ENCODE results near the gene LRP1-AS. TPM values are rescaled to one million over a fixed set of nuclear protein-coding genes. Genes with fewer than 3 reads are reported as not detected.

The LRP1-AS gene
- polyA plus RNA-seq, 1 donor (not counting 4 experiments of a cell fraction or from before 2014, with no cell fraction given) = not detected

GRCh38 chr12:57149245-57149900, 2.0 kb upstream of the LRP1-AS start:
- Histone ChIP-seq H4K20me1 (ENCODE audit: control insufficient read depth, extremely low read depth, insufficient read depth, low read length) (no peaks in the 10 kb centered on the region), H3K4me1 (ENCODE audit: control insufficient read depth, extremely low read depth, insufficient read depth, low read length) (peaks cover 18% of the 10 kb centered on the region), H3K4me3 (ENCODE audit: control insufficient read depth in 2 of 3, extremely low read depth in 1 of 3, insufficient read depth in 2 of 3, low read depth in 1 of 3, low read length in 3 of 3) (no peak overlapping the region), H3K27ac (ENCODE audit: control insufficient read depth, insufficient read depth, low read length) (no peak overlapping the region), H3K9me3 (ENCODE audit: control insufficient read depth, low read depth, low read length) (no peaks in the 10 kb centered on the region), H3K9me1 (ENCODE audit: control insufficient read depth, extremely low read depth, insufficient read depth, low read length) (no peaks in the 10 kb centered on the region), H2AFZ (ENCODE audit: control insufficient read depth, low read length) (no peak overlapping the region), H3K27me3 (ENCODE audit: control insufficient read depth, extremely low read depth, insufficient read depth, low read length) (no peaks in the 10 kb centered on the region), H3K9ac (ENCODE audit: control insufficient read depth, extremely low read depth, insufficient read depth, low read length) (no peak overlapping the region), H3K4me2 (ENCODE audit: control insufficient read depth, extremely low read depth, insufficient read depth, low read depth, low read length) (no peak overlapping the region), H3K79me2 (ENCODE audit: control insufficient read depth, insufficient read depth, low read length) (no peaks in the 10 kb centered on the region), H3K36me3 (ENCODE audit: control insufficient read depth in 2 of 2, extremely low read depth in 1 of 2, insufficient read depth in 2 of 2, low read length in 2 of 2) (peaks cover 0 to 18% of the 10 kb centered on the region in 2 experiments)
- DNase-seq (ENCODE audit: low read depth, low spot score) = no peak
- FAIRE-seq = no peak
- TF ChIP-seq, protein P1, sequence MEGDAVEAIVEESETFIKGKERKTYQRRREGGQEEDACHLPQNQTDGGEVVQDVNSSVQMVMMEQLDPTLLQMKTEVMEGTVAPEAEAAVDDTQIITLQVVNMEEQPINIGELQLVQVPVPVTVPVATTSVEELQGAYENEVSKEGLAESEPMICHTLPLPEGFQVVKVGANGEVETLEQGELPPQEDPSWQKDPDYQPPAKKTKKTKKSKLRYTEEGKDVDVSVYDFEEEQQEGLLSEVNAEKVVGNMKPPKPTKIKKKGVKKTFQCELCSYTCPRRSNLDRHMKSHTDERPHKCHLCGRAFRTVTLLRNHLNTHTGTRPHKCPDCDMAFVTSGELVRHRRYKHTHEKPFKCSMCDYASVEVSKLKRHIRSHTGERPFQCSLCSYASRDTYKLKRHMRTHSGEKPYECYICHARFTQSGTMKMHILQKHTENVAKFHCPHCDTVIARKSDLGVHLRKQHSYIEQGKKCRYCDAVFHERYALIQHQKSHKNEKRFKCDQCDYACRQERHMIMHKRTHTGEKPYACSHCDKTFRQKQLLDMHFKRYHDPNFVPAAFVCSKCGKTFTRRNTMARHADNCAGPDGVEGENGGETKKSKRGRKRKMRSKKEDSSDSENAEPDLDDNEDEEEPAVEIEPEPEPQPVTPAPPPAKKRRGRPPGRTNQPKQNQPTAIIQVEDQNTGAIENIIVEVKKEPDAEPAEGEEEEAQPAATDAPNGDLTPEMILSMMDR (optimal IDR thresholded peaks at IDR 0.05 in 1 of 3, IDR thresholded peaks at IDR 0.05 in 1 of 3, conservative IDR thresholded peaks at IDR 0.05 in 1 of 3; ENCODE audit: extremely low read depth in 1 of 3, insufficient read depth in 2 of 3, low read length in 3 of 3) = no peak
- TF ChIP-seq EZH2 (IDR thresholded peaks at IDR 0.05; ENCODE audit: low read length) = no peak
- dilution Hi-C loops (cut with MboI; ENCODE audit: extremely low pct_ligation_motif_present, low sequenced_read_pairs) = no loop called here

DNA sequence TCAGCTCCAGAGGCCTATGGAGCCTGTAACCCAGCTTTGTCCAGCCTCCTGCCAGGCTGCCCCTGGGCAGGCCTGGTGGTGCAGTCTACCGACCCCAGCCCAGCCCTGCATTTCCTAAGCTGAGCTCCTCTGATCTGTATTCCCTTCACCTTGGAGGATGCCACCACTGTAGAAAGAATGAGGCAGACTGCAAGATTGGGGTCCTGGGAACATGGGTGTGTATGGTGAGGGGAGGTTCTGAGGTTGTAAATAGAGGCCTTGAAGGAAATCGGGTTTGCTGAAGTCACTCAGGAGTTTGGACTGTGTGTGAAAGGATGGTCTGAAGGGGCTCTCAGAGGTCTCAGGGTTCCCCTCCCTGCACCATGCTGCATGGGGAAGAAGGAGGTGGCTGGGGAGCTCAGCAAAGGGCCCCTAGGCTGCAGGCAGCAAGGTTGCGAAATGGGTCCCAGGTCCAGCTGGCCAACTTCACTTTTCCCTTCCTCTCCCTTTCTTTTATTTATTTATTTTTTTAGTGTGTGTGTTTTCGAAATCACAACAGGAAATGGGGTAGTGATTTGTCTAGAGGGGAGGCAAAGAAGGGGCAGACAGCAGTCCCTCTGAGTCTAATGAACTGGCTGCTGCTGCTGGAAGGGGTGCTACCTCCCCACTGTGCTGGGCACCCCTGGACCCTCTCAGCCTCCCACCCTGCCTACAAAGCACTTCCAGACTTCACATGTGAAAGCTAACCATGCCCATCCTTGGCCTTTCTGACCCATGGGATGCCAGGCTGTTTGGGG, 1.2 kb upstream of the LRP1-AS start:
- no peak overlapping the region for H3K27ac ChIP-seq (ENCODE audit: control insufficient read depth, insufficient read depth, low read length)
- no peak for TF ChIP-seq EZH2 (IDR thresholded peaks at IDR 0.05; ENCODE audit: low read length)
- TF ChIP-seq, protein P1 (optimal IDR thresholded peaks at IDR 0.05 in 1 of 3, IDR thresholded peaks at IDR 0.05 in 1 of 3, conservative IDR thresholded peaks at IDR 0.05 in 1 of 3; ENCODE audit: extremely low read depth in 1 of 3, insufficient read depth in 2 of 3, low read length in 3 of 3) = no peak
- H3K9me1 ChIP-seq (ENCODE audit: control insufficient read depth, extremely low read depth, insufficient read depth, low read length) = no peaks in the 10 kb centered on the region
- dilution Hi-C loops (cut with MboI; ENCODE audit: extremely low pct_ligation_motif_present, low sequenced_read_pairs) = no loop called here
- H3K27me3 ChIP-seq (ENCODE audit: control insufficient read depth, extremely low read depth, insufficient read depth, low read length) = no peaks in the 10 kb centered on the region
- H4K20me1 ChIP-seq (ENCODE audit: control insufficient read depth, extremely low read depth, insufficient read depth, low read length) = no peaks in the 10 kb centered on the region
- DNase-seq (ENCODE audit: low read depth, low spot score) = no peak
- H3K9ac ChIP-seq (ENCODE audit: control insufficient read depth, extremely low read depth, insufficient read depth, low read length) = no peak overlapping the region
- no peak for FAIRE-seq
- H3K79me2 ChIP-seq (ENCODE audit: control insufficient read depth, insufficient read depth, low read length) = no peaks in the 10 kb centered on the region
- H2AFZ ChIP-seq (ENCODE audit: control insufficient read depth, low read length) = no peak overlapping the region
- H3K36me3 ChIP-seq (ENCODE audit: control insufficient read depth in 2 of 2, extremely low read depth in 1 of 2, insufficient read depth in 2 of 2, low read length in 2 of 2) = peaks cover 0 to 16% of the 10 kb centered on the region in 2 experiments
- peaks cover 18% of the 10 kb centered on the region for H3K4me1 ChIP-seq (ENCODE audit: control insufficient read depth, extremely low read depth, insufficient read depth, low read length)
- H3K9me3 ChIP-seq (ENCODE audit: control insufficient read depth, low read depth, low read length) = no peaks in the 10 kb centered on the region
- H3K4me3 ChIP-seq (ENCODE audit: control insufficient read depth in 2 of 3, extremely low read depth in 1 of 3, insufficient read depth in 2 of 3, low read depth in 1 of 3, low read length in 3 of 3) = no peak overlapping the region
- H3K4me2 ChIP-seq (ENCODE audit: control insufficient read depth, extremely low read depth, insufficient read depth, low read depth, low read length) = no peak overlapping the region

All from keratinocyte (primary cell).